Panc1 (cell line): ENCODE data around the gene KRT78. TPM values are rescaled to one million over a fixed set of nuclear protein-coding genes. Genes with fewer than 3 reads are reported as not detected.

Experiments used
- ATAC-seq: fragments of 200-7000 bp; cut with Tn5 transposase; 2 replicates; pipeline ENCODE4 v1.9.1; 2020; ENCODE audit warnings: mild to moderate bottlenecking, moderate library complexity
- BruUV-seq: library from RNA; stranded (reverse); fragments of 400-500 nt; replicated peaks from 2 replicates; lab custom pipeline; 2021; lab: Mats Ljungman, UMichigan
- CTCF ChIA-PET: fragments of 300-600 bp; sonication (Branson Sonifier 250); formaldehyde crosslinking; loops from one replicate; lab custom pipeline; 2022; ENCODE audit warnings: antibody characterized with exemption; lab: Charles Lee
- POLR2A ChIA-PET: fragments of 300-600 bp; sonication (Branson Sonifier 250); formaldehyde crosslinking; loops from one replicate; lab custom pipeline; 2022; ENCODE audit warnings: antibody characterized with exemption; lab: Charles Lee
- DNase-seq: peaks from one replicate; pipeline ENCODE4 v3.0.0-alpha.2; 2010; ENCODE audit warnings: low read depth, low spot score
- H3K27ac ChIP-seq: 2 replicates; pipeline ENCODE4 v1.5.1; 2011; ENCODE audit warnings: mild to moderate bottlenecking, low read length, inconsistent platforms
- H3K27me3 ChIP-seq: fragments of 200-500 bp; sonication (Bioruptor generic); 2 replicates; pipeline ENCODE4 v1.6.0; 2014; ENCODE audit warnings: low read length, inconsistent platforms; ENCODE audit not compliant: control insufficient read depth, insufficient read depth
- H3K36me3 ChIP-seq: fragments of 200-500 bp; sonication (Bioruptor generic); 2 replicates; pipeline ENCODE4 v1.5.1; 2014; ENCODE audit warnings: inconsistent platforms, mild to moderate bottlenecking, low read length, moderate library complexity; ENCODE audit not compliant: control insufficient read depth, insufficient read depth
- H3K4me1 ChIP-seq: 2 replicates; pipeline ENCODE4 v1.5.1; 2011; ENCODE audit warnings: inconsistent platforms, mild to moderate bottlenecking, low read length, moderate library complexity; ENCODE audit not compliant: control insufficient read depth, insufficient read depth
- H3K4me3 ChIP-seq, 2 experiments: 2 replicates each; pipeline ENCODE4 v1.5.1; 2011 to 2012; ENCODE audit warnings: low read depth in 2 of 2, low read length in 2 of 2, mild to moderate bottlenecking in 2 of 2, inconsistent platforms in 1 of 2, moderate library complexity in 1 of 2
- H3K9me3 ChIP-seq: fragments of 200-500 bp; sonication (Bioruptor generic); 2 replicates; pipeline ENCODE4 v1.5.1; 2014; ENCODE audit warnings: low read depth, mild to moderate bottlenecking, inconsistent platforms, low read length, moderate library complexity; ENCODE audit not compliant: control insufficient read depth, insufficient read depth
- CTCF ChIP-seq: fragments of 450-650 bp; IDR thresholded peaks from 2 replicates; pipeline ENCODE4 v1.5.1; 2017; ENCODE audit warnings: mild to moderate bottlenecking
- POLR2AphosphoS5 ChIP-seq: IDR thresholded peaks from 2 replicates; pipeline ENCODE4 v1.6.1; 2012; ENCODE audit warnings: mild to moderate bottlenecking, low read depth, low read length, moderate library complexity
- REST ChIP-seq, 2 experiments: IDR thresholded peaks; 2 replicates each; pipeline ENCODE4 v1.6.1; 2011 to 2012; ENCODE audit warnings: low read depth in 2 of 2, control low read depth in 1 of 2, low read length in 1 of 2, mild to moderate bottlenecking in 1 of 2, moderate library complexity in 1 of 2; ENCODE audit not compliant: insufficient read depth in 1 of 2
- SIN3A ChIP-seq: IDR thresholded peaks from 2 replicates; pipeline ENCODE4 v1.6.1; 2012; ENCODE audit warnings: low read depth, mild to moderate bottlenecking, low read length, moderate library complexity, borderline replicate concordance; ENCODE audit not compliant: insufficient read depth
- TCF7L2 ChIP-seq: IDR thresholded peaks from 2 replicates; pipeline ENCODE4 v1.6.1; 2011; ENCODE audit warnings: mild to moderate bottlenecking, low read depth, low read length, inconsistent platforms
- in situ Hi-C: cut with HindIII; loops from 2 replicates; pipeline ENCODE4 v1.10.0; 2016; ENCODE audit warnings: low sequenced_read_pairs, low pct_unique_long_range_greater_than_20kb
- intact Hi-C: fragments of 100-400 bp; cut with micrococcal nuclease; formaldehyde crosslinking; loops from one replicate; pipeline ENCODE4 v1.10.0; 2022; ENCODE audit not compliant: unreplicated experiment
- total RNA-seq: library from RNA; stranded (reverse); gene quantifications from one replicate; pipeline ENCODE4 v1.2.1, GENCODE V29; 2021; ENCODE audit not compliant: unreplicated experiment

The KRT78 gene
- total RNA-seq, 1 experiment from 2014 or later: not detected

- in situ Hi-C loops (no loop called here), intact Hi-C loops (no loop called here)
- TF ChIP-seq CTCF (no peak), POLR2AphosphoS5 (no peak), TCF7L2 (no peak)
- Histone ChIP-seq H3K9me3 (no peaks in the 10 kb centered on the region), H3K27me3 (no peaks in the 10 kb centered on the region), H3K27ac (no peak overlapping the region), H3K4me1 (peaks cover 3% of the 10 kb centered on the region; the same call in 1 of the 2 replicates), H3K36me3 (no peaks in the 10 kb centered on the region), H3K4me3 (no peak overlapping the region)
- no TSS peak for BruUV-seq
- CTCF ChIA-PET: no interaction called here
- ATAC-seq (no peak), DNase-seq (no peak)
- POLR2A ChIA-PET: no interaction called here
Measured at GRCh38 chr12:52834727-52835001, 14.1 kb downstream of the KRT78 start.

- Histone ChIP-seq H3K4me1 (peaks cover 3% of the 10 kb centered on the region; the same call in 1 of the 2 replicates), H3K36me3 (no peaks in the 10 kb centered on the region), H3K9me3 (no peaks in the 10 kb centered on the region), H3K4me3 (no peak within 1 kb of the TSS), H3K27ac (no peak within 1 kb of the TSS), H3K27me3 (no peaks in the 10 kb centered on the region)
- no TSS peak for BruUV-seq
- in situ Hi-C loops (no loop called here), intact Hi-C loops (no loop called here)
- ChIA-PET CTCF (no interaction called here), POLR2A (no interaction called here)
- DNase-seq: no peak
- ATAC-seq: no peak
- TF ChIP-seq REST (IDR thresholded peaks at IDR 0.05; ENCODE audit: insufficient read depth in 1 of 2, low read depth in 2 of 2, low read length in 1 of 2): no peak
- TF ChIP-seq TCF7L2: no peak
- TF ChIP-seq SIN3A: no peak
- no peak for TF ChIP-seq POLR2AphosphoS5
- TF ChIP-seq CTCF: no peak
Measured at GRCh38 chr12:52833922-52834726, 14.7 kb downstream of the KRT78 start, which contains the start of gene KRT79. Gene KRT79, minus strand, starts transcription at chr12:52834311. Its CDS starts 51 bp downstream, at chr12:52834260.
